OCI-LY7 (cell line): ENCODE data around the gene CHST5.

Source experiments
- EZH2phosphoT487 ChIP-seq: fragments of 200-600 bp; sonication (generic); IDR thresholded peaks from 2 replicates; pipeline ENCODE4 v1.6.1; 2018; ENCODE audit warnings: low read depth, borderline replicate concordance, mild to moderate bottlenecking, mixed run types, antibody characterized with exemption, low read length, moderate library complexity, mixed read lengths
- TF ChIP-seq, protein P1 (sequence below): fragments of 200-600 bp; sonication (generic); conservative IDR thresholded peaks from 2 replicates; pipeline ENCODE4 v1.5.1; 2014; ENCODE audit warnings: mild to moderate bottlenecking, antibody characterized with exemption, low read length, moderate library complexity, mixed read lengths

DNA sequence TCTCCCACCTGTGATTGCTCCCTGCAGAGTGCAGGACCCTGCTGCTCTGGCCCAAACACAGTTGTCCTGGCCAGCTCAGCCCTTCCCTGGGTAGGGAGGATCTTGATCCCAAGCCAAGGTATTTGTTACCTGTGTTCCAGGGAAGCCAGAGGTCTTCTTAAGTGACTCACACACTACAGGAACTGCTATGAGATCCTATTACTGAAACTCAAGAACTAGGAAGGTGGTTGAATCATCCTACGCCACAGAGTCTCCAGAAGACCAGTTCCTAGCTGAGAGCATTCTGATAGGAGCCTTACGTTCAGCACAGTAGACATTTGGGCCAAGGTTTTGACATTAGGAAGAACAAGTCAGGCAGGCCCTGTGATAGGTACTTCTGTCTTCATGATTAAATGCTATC, 52.7 kb downstream of the CHST5 start:
- TF ChIP-seq, protein P1, sequence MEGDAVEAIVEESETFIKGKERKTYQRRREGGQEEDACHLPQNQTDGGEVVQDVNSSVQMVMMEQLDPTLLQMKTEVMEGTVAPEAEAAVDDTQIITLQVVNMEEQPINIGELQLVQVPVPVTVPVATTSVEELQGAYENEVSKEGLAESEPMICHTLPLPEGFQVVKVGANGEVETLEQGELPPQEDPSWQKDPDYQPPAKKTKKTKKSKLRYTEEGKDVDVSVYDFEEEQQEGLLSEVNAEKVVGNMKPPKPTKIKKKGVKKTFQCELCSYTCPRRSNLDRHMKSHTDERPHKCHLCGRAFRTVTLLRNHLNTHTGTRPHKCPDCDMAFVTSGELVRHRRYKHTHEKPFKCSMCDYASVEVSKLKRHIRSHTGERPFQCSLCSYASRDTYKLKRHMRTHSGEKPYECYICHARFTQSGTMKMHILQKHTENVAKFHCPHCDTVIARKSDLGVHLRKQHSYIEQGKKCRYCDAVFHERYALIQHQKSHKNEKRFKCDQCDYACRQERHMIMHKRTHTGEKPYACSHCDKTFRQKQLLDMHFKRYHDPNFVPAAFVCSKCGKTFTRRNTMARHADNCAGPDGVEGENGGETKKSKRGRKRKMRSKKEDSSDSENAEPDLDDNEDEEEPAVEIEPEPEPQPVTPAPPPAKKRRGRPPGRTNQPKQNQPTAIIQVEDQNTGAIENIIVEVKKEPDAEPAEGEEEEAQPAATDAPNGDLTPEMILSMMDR: no peak
- no peak for TF ChIP-seq EZH2phosphoT487
